HepG2 (cell line): Measurements from ENCODE around the gene CAB39. TPM values are rescaled to one million over a fixed set of nuclear protein-coding genes. Genes with fewer than 3 reads are reported as not detected.

Source experiments
- CERS6 ChIP-seq: sonication (generic); formaldehyde crosslinking; IDR thresholded peaks from 2 replicates; pipeline ENCODE4 v1.5.0; 2020; ENCODE audit warnings: missing genetic modification reagents
- ISL2 ChIP-seq: sonication (generic); formaldehyde crosslinking; IDR thresholded peaks from 2 replicates; pipeline ENCODE4 v1.5.0; 2020; ENCODE audit warnings: missing genetic modification reagents
- ISX ChIP-seq: sonication (generic); formaldehyde crosslinking; conservative IDR thresholded peaks from 2 replicates; pipeline ENCODE4 v1.5.0; 2020; ENCODE audit warnings: missing genetic modification reagents
- MXD3 ChIP-seq: IDR thresholded peaks from 2 replicates; pipeline ENCODE4 v1.6.1; 2016; ENCODE audit warnings: mild to moderate bottlenecking, missing biosample characterization, missing genetic modification reagents
- NFE2L1 ChIP-seq: sonication (generic); formaldehyde crosslinking; IDR thresholded peaks from 2 replicates; pipeline ENCODE4 v1.4.0; 2020; ENCODE audit warnings: missing genetic modification reagents, mild to moderate bottlenecking, borderline replicate concordance
- NFYC ChIP-seq: IDR thresholded peaks from 2 replicates; pipeline ENCODE4 v1.6.1; 2016; ENCODE audit warnings: missing genetic modification reagents, missing compliant biosample characterization
- RERE ChIP-seq: IDR thresholded peaks from 2 replicates; pipeline ENCODE4 v1.6.1; 2016; ENCODE audit warnings: low read depth, missing genetic modification reagents, missing compliant biosample characterization
- SATB2 ChIP-seq: sonication (generic); formaldehyde crosslinking; IDR thresholded peaks from 2 replicates; pipeline ENCODE4 v1.5.0; 2020; ENCODE audit warnings: missing genetic modification reagents
- TRAFD1 ChIP-seq: sonication (generic); formaldehyde crosslinking; IDR thresholded peaks from 2 replicates; pipeline ENCODE4 v1.5.1; 2020; ENCODE audit warnings: missing genetic modification reagents, mild to moderate bottlenecking, borderline replicate concordance
- U2AF2 ChIP-seq: fragments of 200-400 bp; formaldehyde crosslinking; IDR thresholded peaks from 2 replicates; pipeline ENCODE4 v1.6.1; 2017; ENCODE audit warnings: low read depth, mild to moderate bottlenecking, low read length
- YEATS2 ChIP-seq: sonication (generic); formaldehyde crosslinking; IDR thresholded peaks from 2 replicates; pipeline ENCODE4 v1.4.0; 2020; ENCODE audit warnings: missing genetic modification reagents, borderline replicate concordance
- ZMYM2 ChIP-seq: sonication (generic); formaldehyde crosslinking; IDR thresholded peaks from 2 replicates; pipeline ENCODE4 v1.8.0; 2022; ENCODE audit warnings: mild to moderate bottlenecking, missing genetic modification reagents
- ZNF10 ChIP-seq: sonication (generic); formaldehyde crosslinking; IDR thresholded peaks from 2 replicates; pipeline ENCODE4 v1.4.0; 2020; ENCODE audit warnings: mild to moderate bottlenecking, low read depth, missing genetic modification reagents, borderline replicate concordance
- ZNF350 ChIP-seq: sonication (generic); formaldehyde crosslinking; IDR thresholded peaks from 2 replicates; pipeline ENCODE4 v1.4.0; 2020; ENCODE audit warnings: mild to moderate bottlenecking, low read depth, missing genetic modification reagents, borderline replicate concordance
- ZNF616 ChIP-seq: sonication (generic); formaldehyde crosslinking; IDR thresholded peaks from 2 replicates; pipeline ENCODE4 v1.5.0; 2020; ENCODE audit warnings: low read depth, mild to moderate bottlenecking, missing genetic modification reagents
- ZNF691 ChIP-seq: sonication (generic); formaldehyde crosslinking; IDR thresholded peaks from 2 replicates; pipeline ENCODE4 v1.4.0; 2020; ENCODE audit warnings: missing genetic modification reagents, low read depth, mild to moderate bottlenecking, borderline replicate concordance
- ZNF7 ChIP-seq: IDR thresholded peaks from 2 replicates; pipeline ENCODE4 v1.6.1; 2016; ENCODE audit warnings: missing biosample characterization, missing genetic modification reagents
- ZSCAN9 ChIP-seq: IDR thresholded peaks from 2 replicates; pipeline ENCODE4 v1.6.1; 2016; ENCODE audit warnings: borderline replicate concordance
- ZXDC ChIP-seq: sonication (generic); formaldehyde crosslinking; IDR thresholded peaks from 2 replicates; pipeline ENCODE4 v1.5.0; 2020; ENCODE audit warnings: mild to moderate bottlenecking, missing genetic modification reagents
- polyA plus RNA-seq, 8 experiments: library from polyadenylated mRNA; depleted of rRNA in 3 of 8; stranded (reverse) in 7 of 8; unstranded in 1 of 8; fragments of >200 nt; fragmentation: Illumina TruSeq in 4 of 8; extraction: Trizol in 4 of 8; gene quantifications; 2 replicates each; pipeline versions ENCODE4 v1.2.1 to v1.2.3, GENCODE V29; 2011 to 2016; ENCODE audit warnings: low read depth in 4 of 8, missing spikeins in 1 of 8, mixed read lengths in 1 of 8; ENCODE audit not compliant: insufficient read depth in 1 of 8
- total RNA-seq, 5 experiments: library from RNA; depleted of rRNA; stranded (reverse); fragments of >200 nt; fragmentation: Illumina TruSeq; extraction: Trizol; gene quantifications; 2 replicates each; pipeline ENCODE4 v1.2.3, GENCODE V29; 2016; ENCODE audit warnings: low read depth in 1 of 5

CAB39 gene
- total and polyA plus RNA-seq, 2 of the 13 experiments (the other 11 are each of a cell fraction or from before 2014, with no cell fraction given): 19.3 to 45.3 TPM

GRCh38 chr2:230738924-230739323 is 26.3 kb downstream of the CAB39 start (continued):
- TF ChIP-seq TRAFD1 (CRISPR knock-in tag): no peak
- no peak for TF ChIP-seq ZXDC (CRISPR knock-in tag)
- no peak for TF ChIP-seq MXD3 (CRISPR knock-in tag)
- no peak for TF ChIP-seq SATB2
- no peak for TF ChIP-seq ZSCAN9 (CRISPR knock-in tag)
- TF ChIP-seq ZNF691: no peak
- no peak for TF ChIP-seq ZNF10 (CRISPR knock-in tag)
- TF ChIP-seq ISL2 (CRISPR knock-in tag): peak; percentile 96
- TF ChIP-seq CERS6 (CRISPR knock-in tag): no peak
- TF ChIP-seq U2AF2: no peak
- TF ChIP-seq NFYC (CRISPR knock-in tag): no peak; the same call in 1 of the 2 replicates
- TF ChIP-seq ZNF7: no peak
- no peak for TF ChIP-seq ZNF350
- TF ChIP-seq YEATS2 (CRISPR knock-in tag): peak; percentile 60; the same call in 1 of the 2 replicates
- peak; percentile 97 for TF ChIP-seq RERE (CRISPR knock-in tag)
- no peak for TF ChIP-seq ZMYM2
- no peak for TF ChIP-seq ZNF616 (CRISPR knock-in tag)
- no peak for TF ChIP-seq ISX (CRISPR knock-in tag)
- TF ChIP-seq NFE2L1 (CRISPR knock-in tag): no peak
